ENCODE results near the gene JAZF1.

- TF ChIP-seq CTCF (IDR thresholded peaks at IDR 0.05; ENCODE audit: insufficient read depth, low read length, poor library complexity, severe bottlenecking), result no peak
- TF ChIP-seq EZH2phosphoT487 (conservative IDR thresholded peaks at IDR 0.05; ENCODE audit: low read length), result no peak
Observed at GRCh38 chr7:28082071-28082470, 98.5 kb downstream of the JAZF1 start.

Measured in SU-DHL-6 (cell line).